ENCODE data around the gene TECTB.

The TECTB gene

DNA sequence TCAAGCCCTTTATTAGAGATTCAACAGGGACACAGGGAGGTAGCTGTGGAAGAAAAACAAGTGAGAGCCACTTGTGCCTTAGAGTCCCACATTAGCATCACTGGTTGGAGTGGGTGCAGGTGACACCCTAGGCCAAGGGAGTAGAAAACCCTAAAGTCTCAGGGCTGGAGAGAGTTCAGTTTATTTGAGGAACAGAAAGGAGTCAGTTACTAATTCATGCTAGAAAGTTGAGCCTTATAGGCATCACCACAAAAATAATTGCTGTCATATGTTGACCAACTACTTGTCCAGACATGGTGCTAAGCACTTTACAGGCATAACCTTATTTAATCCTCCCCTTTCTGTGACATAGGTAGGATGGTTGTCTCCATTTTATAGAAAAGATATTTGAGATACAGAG, 69.8 kb downstream of the TECTB start:
- no peak overlapping the region for H3K27ac ChIP-seq
- TF ChIP-seq ZFX (IDR thresholded peaks at IDR 0.05; ENCODE audit: borderline replicate concordance), result no peak
- TF ChIP-seq CTCF (IDR thresholded peaks at IDR 0.05), result no peak

Measured in 22Rv1 (cell line).